HepG2 (cell line): Measurements from ENCODE around the gene P2RX5. TPM values are rescaled to one million over a fixed set of nuclear protein-coding genes. Genes with fewer than 3 reads are reported as not detected.

Experiments used
- ASH2L ChIP-seq: fragments of 300-600, 200-600 bp; sonication (generic); IDR thresholded peaks from 2 replicates; pipeline ENCODE4 v1.7.0; 2017; ENCODE audit warnings: low read depth, mild to moderate bottlenecking, moderate library complexity, mixed read lengths, low read length; ENCODE audit not compliant: insufficient read length
- DPF2 ChIP-seq: sonication (generic); formaldehyde crosslinking; IDR thresholded peaks from 2 replicates; pipeline ENCODE4 v1.4.0; 2020; ENCODE audit warnings: mild to moderate bottlenecking, low read depth, missing genetic modification reagents, borderline replicate concordance
- EEA1 ChIP-seq: sonication (generic); formaldehyde crosslinking; IDR thresholded peaks from 2 replicates; pipeline ENCODE4 v1.5.1; 2020; ENCODE audit warnings: mild to moderate bottlenecking, missing genetic modification reagents, borderline replicate concordance
- FOXA1 ChIP-seq, 2 experiments: fragments of 450-650 bp in 1 of 2; sonication (generic) in 1 of 2; formaldehyde crosslinking in 1 of 2; IDR thresholded peaks; 2 replicates each; pipeline versions ENCODE4 v1.4.0 to v1.6.1; 2016 to 2020; ENCODE audit warnings: missing genetic modification reagents in 1 of 2
- HNRNPH1 ChIP-seq: fragments of 200-400 bp; formaldehyde crosslinking; optimal IDR thresholded peaks from 2 replicates; pipeline ENCODE3; 2017; ENCODE audit warnings: mild to moderate bottlenecking, low read depth, low read length
- KLF6 ChIP-seq: IDR thresholded peaks from 2 replicates; pipeline ENCODE4 v1.8.0; 2016; ENCODE audit warnings: missing biosample characterization, missing genetic modification reagents
- MIER3 ChIP-seq: IDR thresholded peaks from 2 replicates; pipeline ENCODE4 v1.6.1; 2016; ENCODE audit warnings: missing compliant biosample characterization, borderline replicate concordance
- POLR2AphosphoS5 ChIP-seq: IDR thresholded peaks from 2 replicates; pipeline ENCODE4 v1.6.1; 2012; ENCODE audit warnings: low read depth, low read length
- POLR2G ChIP-seq: fragments of 200-400 bp; formaldehyde crosslinking; IDR thresholded peaks from 2 replicates; pipeline ENCODE4 v1.6.1; 2018; ENCODE audit warnings: mild to moderate bottlenecking, low read depth, low read length, moderate library complexity
- RFXAP ChIP-seq: sonication (generic); formaldehyde crosslinking; IDR thresholded peaks from 2 replicates; pipeline ENCODE4 v1.4.0; 2020; ENCODE audit warnings: missing genetic modification reagents, borderline replicate concordance
- SNAPC2 ChIP-seq: sonication (generic); formaldehyde crosslinking; IDR thresholded peaks from 2 replicates; pipeline ENCODE4 v1.8.1; 2022; ENCODE audit warnings: mild to moderate bottlenecking, missing genetic modification reagents
- ZNF761 ChIP-seq: sonication (generic); formaldehyde crosslinking; conservative IDR thresholded peaks from 2 replicates; pipeline ENCODE4 v1.4.0; 2020; ENCODE audit warnings: mild to moderate bottlenecking, missing genetic modification reagents
- ZSCAN22 ChIP-seq: sonication (generic); formaldehyde crosslinking; IDR thresholded peaks from 2 replicates; pipeline ENCODE4 v1.4.0; 2020; ENCODE audit warnings: mild to moderate bottlenecking, missing genetic modification reagents
- polyA plus RNA-seq, 8 experiments: library from polyadenylated mRNA; depleted of rRNA in 3 of 8; stranded (reverse) in 7 of 8; unstranded in 1 of 8; fragments of >200 nt; fragmentation: Illumina TruSeq in 4 of 8; extraction: Trizol in 4 of 8; gene quantifications; 2 replicates each; pipeline versions ENCODE4 v1.2.1 to v1.2.3, GENCODE V29; 2011 to 2016; ENCODE audit warnings: low read depth in 4 of 8, missing spikeins in 1 of 8, mixed read lengths in 1 of 8; ENCODE audit not compliant: insufficient read depth in 1 of 8
- total RNA-seq, 5 experiments: library from RNA; depleted of rRNA; stranded (reverse); fragments of >200 nt; fragmentation: Illumina TruSeq; extraction: Trizol; gene quantifications; 2 replicates each; pipeline ENCODE4 v1.2.3, GENCODE V29; 2016; ENCODE audit warnings: low read depth in 1 of 5
- TF ChIP-seq, protein P1 (sequence below): sonication (generic); formaldehyde crosslinking; conservative IDR thresholded peaks from 2 replicates; pipeline ENCODE4 v1.4.0; 2020; ENCODE audit warnings: mild to moderate bottlenecking, missing genetic modification reagents, moderate library complexity
- TF ChIP-seq, protein P2 (sequence below): sonication (generic); formaldehyde crosslinking; IDR thresholded peaks from 2 replicates; pipeline ENCODE4 v1.8.0; 2022; ENCODE audit warnings: mild to moderate bottlenecking, missing genetic modification reagents, moderate library complexity
- TF ChIP-seq, protein P3 (sequence below): sonication (generic); formaldehyde crosslinking; IDR thresholded peaks from 2 replicates; pipeline ENCODE4 v1.4.0; 2020; ENCODE audit warnings: mild to moderate bottlenecking, missing genetic modification reagents
- TF ChIP-seq, protein P4 (sequence below): sonication (generic); formaldehyde crosslinking; IDR thresholded peaks from 2 replicates; pipeline ENCODE4 v1.4.0; 2020; ENCODE audit warnings: missing genetic modification reagents, low read depth, mild to moderate bottlenecking, borderline replicate concordance

The P2RX5 gene
- total and polyA plus RNA-seq, 2 of the 13 experiments (the other 11 are each of a cell fraction or from before 2014, with no cell fraction given) = 0.95 to 1.7 TPM

DNA sequence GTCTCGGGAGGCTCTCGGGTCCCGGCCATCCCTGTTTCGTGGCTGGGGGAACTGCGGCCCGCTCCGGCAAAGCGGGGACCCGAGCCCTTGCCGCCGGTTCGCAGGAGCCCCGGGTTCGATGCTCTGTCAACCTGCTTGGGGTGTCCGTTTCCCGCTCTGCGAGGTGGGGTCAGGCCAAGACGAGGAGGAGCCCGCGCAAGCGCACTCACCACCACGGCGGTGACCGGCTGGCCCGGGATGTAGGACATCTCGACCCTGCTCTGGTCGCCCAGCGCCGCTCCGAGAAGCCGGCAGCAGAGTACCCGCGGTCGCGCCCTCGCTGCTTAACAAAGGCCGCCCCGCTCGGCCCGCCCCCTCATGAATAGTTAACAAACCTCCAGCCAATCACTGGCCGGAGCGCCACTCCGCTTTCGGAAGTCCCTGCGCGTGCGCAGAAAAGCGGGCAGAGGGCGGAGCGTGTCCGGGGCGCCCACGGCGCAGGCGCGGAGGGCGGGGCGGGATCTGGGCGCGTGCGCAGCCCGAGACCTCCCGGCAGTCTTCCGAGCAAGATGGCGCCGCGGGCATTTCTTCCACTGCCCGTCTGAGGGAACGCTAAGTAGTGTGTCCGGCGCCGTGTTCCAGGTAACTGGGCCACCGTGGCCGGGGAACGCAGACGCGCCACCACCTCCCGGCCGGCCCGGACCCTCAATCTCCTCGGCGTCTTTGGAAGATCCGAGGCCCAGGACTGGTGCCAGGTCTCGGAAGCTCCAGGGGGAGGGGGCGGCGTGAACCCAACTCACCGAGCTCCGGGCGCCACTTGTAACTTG, 27.5 kb downstream of the P2RX5 start, which contains the start of the genes EMC6 and TAX1BP3 (continued):
- TF ChIP-seq ASH2L (peak; percentile 74), ZSCAN22 (CRISPR knock-in tag) (no peak), SNAPC2 (CRISPR knock-in tag) (no peak; the same call in 1 of the 2 replicates), EEA1 (CRISPR knock-in tag) (peak; percentile 30; the same call in 1 of the 2 replicates), MIER3 (CRISPR knock-in tag) (no peak), KLF6 (CRISPR knock-in tag) (no peak; the same call in 1 of the 2 replicates), FOXA1 (IDR thresholded peaks at IDR 0.05) (no peak), FOXA1 (CRISPR knock-in tag; IDR thresholded peaks at IDR 0.05) (no peak), HNRNPH1 (no peak), RFXAP (no peak), POLR2G (peak; percentile 97), ZNF761 (CRISPR knock-in tag) (peak; percentile 71; the same call in 1 of the 2 replicates), POLR2AphosphoS5 (peak; percentile 92), DPF2 (no peak)
- TF ChIP-seq, protein P1, sequence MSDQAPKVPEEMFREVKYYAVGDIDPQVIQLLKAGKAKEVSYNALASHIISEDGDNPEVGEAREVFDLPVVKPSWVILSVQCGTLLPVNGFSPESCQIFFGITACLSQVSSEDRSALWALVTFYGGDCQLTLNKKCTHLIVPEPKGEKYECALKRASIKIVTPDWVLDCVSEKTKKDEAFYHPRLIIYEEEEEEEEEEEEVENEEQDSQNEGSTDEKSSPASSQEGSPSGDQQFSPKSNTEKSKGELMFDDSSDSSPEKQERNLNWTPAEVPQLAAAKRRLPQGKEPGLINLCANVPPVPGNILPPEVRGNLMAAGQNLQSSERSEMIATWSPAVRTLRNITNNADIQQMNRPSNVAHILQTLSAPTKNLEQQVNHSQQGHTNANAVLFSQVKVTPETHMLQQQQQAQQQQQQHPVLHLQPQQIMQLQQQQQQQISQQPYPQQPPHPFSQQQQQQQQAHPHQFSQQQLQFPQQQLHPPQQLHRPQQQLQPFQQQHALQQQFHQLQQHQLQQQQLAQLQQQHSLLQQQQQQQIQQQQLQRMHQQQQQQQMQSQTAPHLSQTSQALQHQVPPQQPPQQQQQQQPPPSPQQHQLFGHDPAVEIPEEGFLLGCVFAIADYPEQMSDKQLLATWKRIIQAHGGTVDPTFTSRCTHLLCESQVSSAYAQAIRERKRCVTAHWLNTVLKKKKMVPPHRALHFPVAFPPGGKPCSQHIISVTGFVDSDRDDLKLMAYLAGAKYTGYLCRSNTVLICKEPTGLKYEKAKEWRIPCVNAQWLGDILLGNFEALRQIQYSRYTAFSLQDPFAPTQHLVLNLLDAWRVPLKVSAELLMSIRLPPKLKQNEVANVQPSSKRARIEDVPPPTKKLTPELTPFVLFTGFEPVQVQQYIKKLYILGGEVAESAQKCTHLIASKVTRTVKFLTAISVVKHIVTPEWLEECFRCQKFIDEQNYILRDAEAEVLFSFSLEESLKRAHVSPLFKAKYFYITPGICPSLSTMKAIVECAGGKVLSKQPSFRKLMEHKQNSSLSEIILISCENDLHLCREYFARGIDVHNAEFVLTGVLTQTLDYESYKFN = peak; percentile 63
- TF ChIP-seq, protein P2, sequence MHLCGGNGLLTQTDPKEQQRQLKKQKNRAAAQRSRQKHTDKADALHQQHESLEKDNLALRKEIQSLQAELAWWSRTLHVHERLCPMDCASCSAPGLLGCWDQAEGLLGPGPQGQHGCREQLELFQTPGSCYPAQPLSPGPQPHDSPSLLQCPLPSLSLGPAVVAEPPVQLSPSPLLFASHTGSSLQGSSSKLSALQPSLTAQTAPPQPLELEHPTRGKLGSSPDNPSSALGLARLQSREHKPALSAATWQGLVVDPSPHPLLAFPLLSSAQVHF (CRISPR knock-in tag) = no peak
- TF ChIP-seq, protein P3, sequence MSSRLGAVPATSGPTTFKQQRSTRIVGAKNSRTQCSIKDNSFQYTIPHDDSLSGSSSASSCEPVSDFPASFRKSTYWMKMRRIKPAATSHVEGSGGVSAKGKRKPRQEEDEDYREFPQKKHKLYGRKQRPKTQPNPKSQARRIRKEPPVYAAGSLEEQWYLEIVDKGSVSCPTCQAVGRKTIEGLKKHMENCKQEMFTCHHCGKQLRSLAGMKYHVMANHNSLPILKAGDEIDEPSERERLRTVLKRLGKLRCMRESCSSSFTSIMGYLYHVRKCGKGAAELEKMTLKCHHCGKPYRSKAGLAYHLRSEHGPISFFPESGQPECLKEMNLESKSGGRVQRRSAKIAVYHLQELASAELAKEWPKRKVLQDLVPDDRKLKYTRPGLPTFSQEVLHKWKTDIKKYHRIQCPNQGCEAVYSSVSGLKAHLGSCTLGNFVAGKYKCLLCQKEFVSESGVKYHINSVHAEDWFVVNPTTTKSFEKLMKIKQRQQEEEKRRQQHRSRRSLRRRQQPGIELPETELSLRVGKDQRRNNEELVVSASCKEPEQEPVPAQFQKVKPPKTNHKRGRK = no peak
- TF ChIP-seq, protein P4, sequence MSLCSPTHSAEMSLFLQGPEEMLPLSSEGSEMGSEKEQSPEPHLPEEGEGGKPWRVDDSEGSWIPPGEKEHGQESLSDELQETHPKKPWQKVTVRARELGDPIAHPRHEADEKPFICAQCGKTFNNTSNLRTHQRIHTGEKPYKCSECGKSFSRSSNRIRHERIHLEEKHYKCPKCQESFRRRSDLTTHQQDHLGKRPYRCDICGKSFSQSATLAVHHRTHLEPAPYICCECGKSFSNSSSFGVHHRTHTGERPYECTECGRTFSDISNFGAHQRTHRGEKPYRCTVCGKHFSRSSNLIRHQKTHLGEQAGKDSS (CRISPR knock-in tag) = no peak
